HG03039 (cell line): ENCODE data around the gene TMEM212.
"Not testable (repeated sequence)": the region's sequence is repeated elsewhere in the genome, so short reads cannot be mapped to it uniquely, and the experiment has no call there.

Experiments used
- ATAC-seq: cut with Tn5 transposase; IDR thresholded peaks from one replicate; pipeline ENCODE4 v1.9.1; 2021; ENCODE audit warnings: mild to moderate bottlenecking, moderate library complexity; ENCODE audit not compliant: unreplicated experiment

Gene TMEM212

DNA sequence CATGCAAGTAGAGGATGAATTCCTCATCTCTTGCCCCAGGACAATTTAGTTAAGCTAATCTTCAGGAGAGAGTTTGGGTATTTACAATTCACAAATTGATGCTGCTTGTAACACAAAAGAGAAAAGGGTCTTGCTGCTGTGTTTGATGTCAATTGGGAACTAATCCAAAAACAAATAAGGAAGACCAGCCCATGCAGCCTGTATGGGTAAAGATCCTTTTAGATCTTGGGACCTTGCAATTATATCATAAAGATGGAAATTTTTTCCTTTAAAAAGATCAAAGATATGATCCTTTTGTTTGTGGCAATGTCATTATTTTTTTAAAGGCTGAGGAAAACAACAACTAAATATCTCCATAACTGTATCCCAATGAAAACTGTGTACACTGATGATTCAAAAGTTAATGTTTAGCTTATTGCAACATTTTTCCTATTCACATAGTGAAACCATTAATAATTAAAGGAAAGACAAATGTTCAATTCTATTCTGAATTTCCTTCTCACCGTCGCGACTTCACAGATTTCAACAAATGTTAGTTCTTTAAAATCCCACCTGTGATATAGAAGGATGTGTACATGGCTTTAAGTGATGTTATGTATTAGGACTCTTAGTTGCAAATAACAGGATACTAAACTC lies 40.2 kb downstream of the TMEM212 start:
- no peak for ATAC-seq

DNA sequence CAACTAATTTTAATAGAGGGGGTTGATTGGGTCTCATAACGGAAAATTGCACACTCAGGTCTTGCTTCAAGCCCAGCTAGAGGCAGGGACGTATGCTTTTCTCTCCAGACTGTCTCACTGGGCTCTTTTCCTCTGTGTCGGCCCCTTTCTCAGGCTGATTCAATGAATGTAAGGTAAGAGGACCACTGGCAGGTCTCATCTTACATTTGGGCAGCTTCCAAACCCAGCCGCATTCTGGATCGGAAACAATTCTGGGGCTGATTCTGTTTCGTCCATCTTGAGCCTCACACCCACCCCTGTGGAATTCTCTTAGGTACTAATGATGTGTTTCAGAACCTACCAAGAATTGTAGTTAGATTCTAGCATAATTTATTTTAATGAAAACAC lies 40.7 kb downstream of the TMEM212 start:
- ATAC-seq = no peak

DNA sequence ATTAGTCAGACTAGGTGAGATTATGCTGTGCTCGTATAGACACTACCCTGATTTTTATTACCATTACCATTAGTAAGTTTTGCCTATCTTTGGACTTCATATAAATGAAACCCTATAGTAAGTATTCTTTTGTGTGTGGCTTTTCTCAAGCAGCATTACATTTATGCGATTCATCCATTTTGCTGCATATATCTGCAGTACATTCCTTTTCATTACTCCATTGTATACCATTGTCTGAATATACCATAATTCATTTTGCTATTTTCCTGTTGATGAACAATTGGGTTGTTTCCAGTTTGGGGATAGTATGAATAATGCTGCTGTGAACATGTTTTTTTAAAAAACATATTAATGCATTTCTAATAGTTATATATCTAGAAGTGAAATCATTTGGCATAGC lies 45.3 kb downstream of the TMEM212 start:
- ATAC-seq = no peak

DNA sequence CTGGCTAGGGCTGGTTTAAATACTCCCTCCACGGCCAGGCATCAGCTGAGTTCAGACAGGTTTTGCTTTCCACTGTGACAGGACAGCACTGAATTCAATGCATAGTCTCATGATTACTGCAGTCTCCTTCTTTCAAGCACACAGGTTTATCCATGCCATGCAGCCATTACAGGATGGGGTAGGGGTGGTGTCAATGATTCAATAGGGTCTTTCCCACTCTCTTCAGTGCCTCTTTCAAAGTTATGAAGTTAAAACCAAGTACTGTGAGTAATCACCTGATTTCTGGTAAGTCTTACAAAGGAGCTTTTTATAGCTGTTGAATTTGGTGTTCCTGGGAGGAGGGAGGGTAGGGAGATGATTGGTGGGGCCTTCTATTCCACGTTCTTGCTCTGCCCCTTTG lies 47.2 kb downstream of the TMEM212 start:
- ATAC-seq = no peak

DNA sequence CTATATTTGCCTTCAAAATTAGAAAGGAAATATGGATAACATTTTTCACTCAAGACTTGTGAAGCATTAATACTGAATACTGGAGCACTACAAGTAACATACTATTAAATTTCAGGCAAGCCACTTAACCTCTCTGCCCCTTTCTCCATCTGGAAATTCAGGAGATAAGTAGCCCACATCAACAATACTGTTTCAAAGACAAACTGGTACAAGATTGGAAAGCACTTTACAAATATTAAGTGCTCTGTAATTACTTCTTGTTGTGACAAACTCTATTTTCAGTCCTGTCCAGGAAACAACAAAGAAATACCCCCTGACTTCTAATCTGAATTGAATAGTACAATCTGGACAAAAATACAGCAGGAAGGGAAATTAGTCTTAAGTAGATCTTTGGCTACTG lies 49.3 kb downstream of the TMEM212 start:
- ATAC-seq = no peak

DNA sequence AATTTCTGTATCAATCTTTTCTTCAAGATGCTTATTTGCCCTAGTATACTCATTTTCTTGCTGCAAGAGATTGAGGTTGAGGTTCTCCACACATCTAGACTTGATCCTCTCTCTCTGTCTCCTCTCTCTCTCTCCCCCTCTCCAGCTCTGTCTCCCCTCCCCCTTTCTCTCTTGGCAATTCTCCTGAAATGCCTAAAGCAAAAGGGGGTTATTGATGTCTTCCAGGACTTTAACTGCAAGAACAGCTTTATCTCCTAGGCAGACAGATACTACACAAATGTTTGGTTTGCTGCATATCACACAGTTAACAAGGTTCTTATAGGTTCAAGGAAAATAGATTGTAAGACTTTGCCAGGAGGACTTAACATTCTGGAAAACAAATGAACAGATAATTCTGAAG lies 52.1 kb downstream of the TMEM212 start:
- ATAC-seq = no peak

DNA sequence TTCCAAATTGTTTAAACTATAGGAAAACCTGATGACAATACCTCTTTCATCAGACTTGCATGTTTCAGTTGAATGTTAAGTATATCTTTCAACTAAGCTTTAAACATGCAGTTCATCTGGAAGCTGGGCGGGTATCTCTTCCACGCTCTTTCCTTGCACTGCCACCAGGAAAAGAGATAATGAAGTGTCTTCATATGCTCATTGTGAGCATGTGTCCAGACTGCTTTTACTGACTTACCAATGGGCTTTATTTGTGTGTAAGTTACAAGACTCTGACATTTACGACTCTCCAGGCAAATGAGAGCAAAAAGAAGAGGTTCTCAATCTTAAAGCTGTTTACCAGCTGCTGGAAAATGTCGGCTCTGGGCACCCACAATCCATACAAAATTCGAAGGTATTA lies 52.8 kb downstream of the TMEM212 start:
- ATAC-seq = no peak

DNA sequence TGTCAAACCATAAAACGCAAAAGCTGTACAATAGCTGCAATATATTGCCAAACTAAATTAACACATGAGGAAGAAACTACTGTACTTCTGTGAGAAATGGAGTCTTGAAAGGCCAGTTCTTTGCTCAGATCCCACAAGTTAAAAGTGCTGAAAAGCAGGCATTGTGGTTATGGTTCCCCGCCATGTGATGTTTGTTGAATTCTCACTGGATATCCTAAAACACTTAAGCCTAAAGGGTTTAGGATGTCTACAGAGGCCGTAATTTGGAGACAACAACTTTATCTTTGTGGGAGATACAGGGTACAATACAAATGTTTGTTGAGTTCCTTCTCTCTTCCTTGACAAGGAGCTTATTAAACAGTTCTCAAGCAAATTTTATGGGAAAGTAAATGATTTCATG lies 53.2 kb downstream of the TMEM212 start:
- ATAC-seq = no peak

DNA sequence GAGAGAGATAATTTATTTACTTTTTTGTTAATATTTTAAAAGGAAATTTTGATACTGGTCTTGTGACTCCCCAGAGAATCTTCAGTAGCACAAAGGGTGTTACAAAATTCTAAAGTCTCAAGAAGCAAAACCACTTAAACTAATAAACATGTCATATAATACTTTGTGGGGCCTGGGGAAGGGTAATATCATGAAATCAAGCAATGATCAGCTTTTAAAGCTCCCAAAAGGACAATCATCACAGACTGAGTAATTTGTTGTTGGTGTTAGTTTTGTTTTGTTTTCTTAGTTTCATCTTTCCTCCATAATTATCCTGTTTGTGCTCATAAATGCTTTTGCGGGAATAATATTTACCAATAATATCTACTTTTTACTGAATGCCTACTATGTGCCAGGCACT lies 55.0 kb downstream of the TMEM212 start:
- no peak for ATAC-seq

DNA sequence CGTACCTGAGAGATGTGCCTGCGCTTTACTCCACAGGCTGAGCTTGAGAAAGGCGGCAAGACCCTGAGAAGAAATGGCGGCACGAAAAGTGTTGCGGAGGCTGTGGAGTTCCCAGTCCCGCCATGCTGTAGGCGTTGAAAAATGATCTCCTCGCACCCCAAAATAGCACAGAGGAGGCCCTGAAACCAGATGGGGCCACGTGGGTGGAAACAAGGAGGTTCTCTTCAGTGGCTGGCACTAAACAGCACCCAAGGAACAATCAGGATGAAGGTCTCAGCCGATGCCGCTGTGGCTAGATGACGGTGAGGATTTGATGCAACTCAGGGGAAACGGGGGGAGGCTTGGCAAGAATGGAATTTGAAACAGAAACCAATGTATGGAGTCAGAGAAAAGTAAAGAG lies 57.3 kb downstream of the TMEM212 start:
- no peak for ATAC-seq

DNA sequence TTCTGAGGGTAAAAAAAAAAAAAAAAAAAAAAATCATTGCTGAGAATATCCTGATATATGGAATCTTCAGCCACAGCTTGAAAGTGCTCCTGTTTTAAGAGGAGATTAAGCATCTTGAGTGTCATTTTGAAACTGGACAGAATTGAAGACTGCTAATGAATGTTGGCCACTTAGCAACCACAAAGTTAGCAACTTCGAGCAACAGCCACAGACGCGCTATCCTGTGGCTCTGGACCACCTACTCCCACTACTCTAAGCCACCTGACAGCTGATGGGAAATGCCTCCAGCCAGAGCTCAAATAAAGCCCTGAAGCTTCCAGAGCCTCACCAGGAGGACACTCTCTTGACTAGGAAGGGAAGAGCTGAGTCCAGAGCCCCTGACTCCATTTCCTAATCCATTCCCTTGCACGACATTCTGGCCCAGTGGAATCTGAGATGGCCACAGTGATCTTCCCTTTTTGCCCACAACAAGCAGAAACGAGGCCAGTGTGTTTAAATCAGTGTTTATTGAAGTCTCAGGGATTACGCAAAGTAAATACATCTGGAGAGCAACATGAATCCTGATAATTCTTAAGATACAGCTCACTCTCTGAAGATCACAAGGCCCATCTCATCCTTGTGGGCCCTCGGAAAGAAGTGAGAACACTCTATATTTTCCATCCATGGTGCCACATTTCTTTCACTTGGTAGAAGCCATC lies 58.6 kb downstream of the TMEM212 start:
- no peak for ATAC-seq

DNA sequence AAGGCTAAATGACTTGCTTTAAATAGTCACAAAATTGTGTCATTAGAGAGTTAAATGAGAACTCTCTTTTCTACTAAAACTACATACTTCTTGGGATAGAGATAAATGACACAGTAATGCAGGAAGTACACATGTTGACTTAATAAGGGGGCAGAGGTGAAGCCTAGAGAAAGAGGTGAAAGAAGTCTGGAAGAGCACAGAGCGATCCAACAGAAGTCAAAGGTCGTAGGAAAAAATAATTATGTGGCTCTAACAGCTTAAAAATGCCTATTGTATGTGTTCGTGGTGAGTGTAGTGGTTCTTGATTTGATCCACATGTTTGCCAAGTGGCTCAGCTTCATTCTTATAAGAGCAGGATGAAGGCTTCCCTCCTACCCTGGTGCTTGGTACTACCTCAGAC lies 61.7 kb downstream of the TMEM212 start:
- ATAC-seq = no peak

DNA sequence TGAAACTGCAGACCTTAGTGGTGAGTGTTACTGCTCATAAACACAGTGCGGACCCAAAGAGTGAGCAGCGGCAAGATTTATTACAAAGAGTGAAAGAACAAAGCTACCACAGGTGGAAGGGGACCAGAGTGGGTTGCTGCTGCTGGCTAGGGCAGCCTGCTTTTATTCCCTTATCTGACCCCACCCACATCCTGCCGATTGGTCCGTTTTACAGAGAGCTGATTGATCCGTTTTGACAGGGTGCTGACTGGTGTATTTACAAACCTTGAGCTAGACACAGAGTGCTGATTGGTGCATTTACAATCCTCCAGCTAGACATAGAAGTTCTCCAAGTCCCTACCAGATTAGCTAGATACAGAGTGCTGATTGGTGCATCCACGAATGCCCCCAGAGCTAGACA lies 63.4 kb downstream of the TMEM212 start:
- not testable (repeated sequence) for ATAC-seq

DNA sequence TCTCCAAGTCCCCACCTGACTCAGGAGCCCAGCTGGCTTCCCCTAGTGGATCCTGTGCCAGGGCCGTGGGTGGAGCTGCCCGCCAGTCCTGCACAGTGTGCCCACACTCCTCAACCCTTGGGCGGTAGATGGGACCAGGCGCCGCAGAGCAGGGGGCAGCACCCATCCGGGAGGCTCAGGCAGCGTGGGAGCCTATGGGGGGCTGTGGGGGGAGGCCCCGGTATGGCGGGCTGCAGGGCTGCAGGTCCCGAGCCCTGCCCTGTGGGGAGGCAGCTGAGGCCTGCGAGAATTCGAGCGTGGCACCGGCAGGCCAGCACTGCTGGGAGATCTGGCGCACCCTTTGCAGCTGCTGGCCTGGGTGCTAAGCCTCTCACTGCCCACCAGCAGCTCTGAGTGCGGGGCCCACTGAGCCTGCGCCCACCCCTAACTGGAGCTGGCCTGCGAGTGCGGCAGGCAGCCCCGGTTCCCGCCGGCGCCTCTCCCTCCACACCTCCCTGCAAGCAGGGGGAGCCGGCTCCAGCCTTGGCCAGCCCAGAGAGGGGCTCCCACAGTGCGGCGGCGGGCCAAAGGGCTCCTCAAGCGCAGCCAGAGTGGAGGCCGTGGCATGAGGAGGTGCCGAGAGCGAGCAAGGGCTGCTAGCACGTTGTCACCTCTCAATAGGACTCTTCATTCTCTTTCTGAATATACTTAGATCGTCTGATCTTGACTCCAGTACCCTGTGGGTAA lies 64.0 kb downstream of the TMEM212 start:
- ATAC-seq = no peak

DNA sequence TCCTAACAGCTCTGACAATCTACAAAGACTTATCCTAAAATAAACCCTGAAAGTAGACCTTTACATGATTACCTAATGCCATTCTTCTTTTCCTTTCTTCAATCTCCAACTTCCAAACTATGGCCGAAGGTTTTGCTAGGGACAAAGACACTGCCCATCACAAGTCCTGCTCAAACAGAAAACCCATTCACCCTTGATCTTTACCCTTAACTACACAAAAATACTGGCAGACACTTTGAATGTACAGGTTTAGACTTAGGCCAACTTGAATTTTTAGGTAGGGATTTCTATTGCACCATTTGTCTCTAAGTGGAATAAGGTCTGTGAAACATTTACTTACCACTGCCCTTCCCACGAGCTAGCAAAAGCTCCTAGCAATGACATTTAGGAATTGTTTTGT lies 64.6 kb downstream of the TMEM212 start:
- ATAC-seq = no peak

DNA sequence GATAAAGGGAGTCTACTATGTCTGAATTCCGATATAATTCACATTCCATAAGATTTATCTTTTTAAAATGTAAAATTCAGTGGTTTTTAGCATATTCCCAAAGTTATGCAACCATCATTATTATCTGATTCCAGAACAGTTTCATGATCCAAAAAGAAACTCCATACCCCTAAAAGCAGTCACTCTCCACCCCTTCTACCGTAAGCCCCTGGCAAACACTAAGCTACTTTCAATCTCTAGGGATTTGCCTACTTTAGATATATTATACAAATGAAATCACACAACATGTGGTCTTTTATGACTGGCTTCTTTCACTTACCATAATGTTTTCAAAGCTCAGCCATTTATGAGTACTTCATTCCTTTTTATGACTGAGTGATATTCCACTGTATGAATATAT lies 65.6 kb downstream of the TMEM212 start:
- ATAC-seq = no peak
